IPS-20b (cell line): ENCODE data around the gene EHD4.

Experiments used
- H3K27ac ChIP-seq: one replicate; pipeline ENCODE4 v1.5.1; 2013; ENCODE audit warnings: low read length
- H3K27me3 ChIP-seq: 2 replicates; pipeline ENCODE4 v1.6.1; 2013; ENCODE audit warnings: mild to moderate bottlenecking, low read length, inconsistent platforms; ENCODE audit not compliant: insufficient read depth
- H3K36me3 ChIP-seq: 2 replicates; pipeline ENCODE4 v1.6.1; 2013; ENCODE audit warnings: low read depth, mild to moderate bottlenecking, inconsistent platforms, low read length, moderate library complexity; ENCODE audit not compliant: insufficient read depth
- H3K4me1 ChIP-seq: 2 replicates; pipeline ENCODE4 v1.6.1; 2013; ENCODE audit warnings: mild to moderate bottlenecking, control low read depth, inconsistent platforms, low read length, moderate library complexity; ENCODE audit not compliant: insufficient read depth
- H3K4me3 ChIP-seq: 2 replicates; pipeline ENCODE4 v1.5.1; 2013; ENCODE audit warnings: mild to moderate bottlenecking, low read length, inconsistent platforms
- H3K9ac ChIP-seq: 2 replicates; pipeline ENCODE4 v1.6.1; 2013; ENCODE audit warnings: low read depth, mild to moderate bottlenecking, inconsistent platforms, low read length, moderate library complexity
- H3K9me3 ChIP-seq: 2 replicates; pipeline ENCODE4 v1.6.1; 2013; ENCODE audit warnings: mild to moderate bottlenecking, low read depth, low read length, inconsistent platforms; ENCODE audit not compliant: insufficient read depth

Gene EHD4

GRCh38 chr15:41993472-41994170 lies 21.3 kb upstream of the EHD4 start:
- Histone ChIP-seq H3K36me3 (no peaks in the 10 kb centered on the region), H3K9ac (no peak overlapping the region), H3K4me1 (peaks cover 3% of the 10 kb centered on the region; the same call in 1 of the 2 replicates), H3K27me3 (no peaks in the 10 kb centered on the region), H3K4me3 (no peak overlapping the region), H3K27ac (no peak overlapping the region), H3K9me3 (no peaks in the 10 kb centered on the region)

DNA sequence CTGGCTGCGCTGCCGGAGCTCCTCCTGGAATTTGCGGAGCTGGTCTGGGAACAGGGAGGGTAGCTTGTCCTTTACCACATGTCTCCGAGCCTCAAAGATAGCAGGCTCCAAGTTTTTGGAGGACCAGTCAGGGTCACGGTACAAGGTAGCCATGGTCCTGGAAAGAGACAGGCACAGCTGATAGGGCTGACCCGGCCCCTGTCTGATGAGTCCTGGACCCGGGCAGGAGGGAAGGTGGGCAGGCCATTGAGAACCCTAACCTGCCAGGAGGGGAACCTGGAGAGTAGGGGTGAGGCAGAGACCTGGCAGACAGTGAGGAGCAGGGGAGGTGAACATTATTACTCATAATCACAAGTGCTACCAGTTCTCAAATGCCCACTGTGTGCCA lies 20.4 kb upstream of the EHD4 start:
- H3K4me1 ChIP-seq = peaks cover 3% of the 10 kb centered on the region; the same call in 1 of the 2 replicates
- H3K4me3 ChIP-seq = no peak overlapping the region
- H3K36me3 ChIP-seq = no peaks in the 10 kb centered on the region
- H3K27me3 ChIP-seq = no peaks in the 10 kb centered on the region
- H3K9me3 ChIP-seq = no peaks in the 10 kb centered on the region
- H3K9ac ChIP-seq = no peak overlapping the region
- no peak overlapping the region for H3K27ac ChIP-seq

GRCh38 chr15:41992151-41992802 lies 19.9 kb upstream of the EHD4 start:
- Histone ChIP-seq H3K36me3 (no peaks in the 10 kb centered on the region), H3K9me3 (no peaks in the 10 kb centered on the region), H3K27me3 (no peaks in the 10 kb centered on the region), H3K4me1 (peaks cover 3% of the 10 kb centered on the region; the same call in 1 of the 2 replicates), H3K27ac (no peak overlapping the region), H3K9ac (no peak overlapping the region), H3K4me3 (no peak overlapping the region)

DNA sequence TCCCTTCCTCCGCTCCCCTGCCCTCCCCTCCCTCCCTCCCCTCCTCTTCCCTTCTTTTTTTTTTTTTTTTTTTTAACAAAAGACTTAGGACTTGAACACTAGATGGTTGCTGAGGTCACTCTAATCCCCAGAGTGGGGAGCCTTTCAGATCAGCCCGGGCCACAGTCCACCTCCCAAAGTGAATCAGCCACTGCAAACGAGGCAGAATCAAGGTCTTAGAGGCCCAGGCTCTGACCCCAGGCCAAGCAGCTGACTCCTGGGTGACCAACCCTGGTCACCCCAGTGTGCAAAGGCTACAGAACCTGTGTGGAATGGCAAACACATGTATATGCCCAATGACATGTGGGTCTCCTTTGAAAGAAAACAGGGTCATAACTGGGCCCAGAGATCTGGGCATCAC lies 18.3 kb upstream of the EHD4 start:
- no peaks in the 10 kb centered on the region for H3K9me3 ChIP-seq
- H3K4me1 ChIP-seq = peaks cover 3% of the 10 kb centered on the region; the same call in 1 of the 2 replicates
- no peak overlapping the region for H3K9ac ChIP-seq
- H3K4me3 ChIP-seq = no peak overlapping the region
- H3K36me3 ChIP-seq = no peaks in the 10 kb centered on the region
- no peaks in the 10 kb centered on the region for H3K27me3 ChIP-seq
- no peak overlapping the region for H3K27ac ChIP-seq

GRCh38 chr15:41990243-41990605 lies 17.9 kb upstream of the EHD4 start:
- H3K27ac ChIP-seq = no peak overlapping the region
- peaks cover 3% of the 10 kb centered on the region; the same call in 1 of the 2 replicates for H3K4me1 ChIP-seq
- H3K9ac ChIP-seq = no peak overlapping the region

DNA sequence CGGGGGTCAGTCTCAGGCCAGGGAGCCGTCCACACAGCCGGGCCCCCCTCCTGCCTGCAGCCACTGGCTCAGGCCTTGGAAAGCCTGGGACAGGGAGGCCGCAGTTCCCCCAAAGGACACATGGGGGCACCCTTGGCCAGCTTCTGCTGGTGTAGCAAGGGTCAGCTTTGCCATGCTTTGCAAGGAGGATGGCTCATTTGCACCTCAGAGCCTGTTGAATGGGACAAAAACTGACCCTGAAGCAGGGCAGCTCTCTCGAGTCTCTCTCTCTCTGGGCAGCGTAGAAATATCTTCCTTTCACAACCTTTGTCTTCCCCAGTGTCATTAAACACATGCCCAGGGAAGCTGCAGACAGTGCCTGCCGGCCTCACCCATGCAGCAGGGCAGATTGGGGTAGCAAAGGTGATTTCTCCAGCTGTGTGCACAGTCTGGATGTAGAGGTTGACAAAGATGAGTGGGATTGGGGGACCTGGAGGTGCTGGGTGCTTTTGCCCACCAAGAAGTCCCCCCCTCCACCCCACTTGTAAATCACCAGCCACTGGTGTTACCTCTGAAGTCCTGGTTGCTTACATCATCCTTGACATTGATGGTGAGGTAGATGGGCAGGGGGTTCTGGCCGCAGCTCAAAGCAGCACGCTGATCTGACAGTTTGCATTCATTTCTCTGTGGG lies 17.4 kb upstream of the EHD4 start:
- no peak overlapping the region for H3K9ac ChIP-seq
- H3K27ac ChIP-seq = no peak overlapping the region
- H3K36me3 ChIP-seq = no peaks in the 10 kb centered on the region
- H3K9me3 ChIP-seq = no peaks in the 10 kb centered on the region
- H3K4me3 ChIP-seq = no peak overlapping the region
- no peaks in the 10 kb centered on the region for H3K27me3 ChIP-seq
- peaks cover 3% of the 10 kb centered on the region; the same call in 1 of the 2 replicates for H3K4me1 ChIP-seq

More at GRCh38 chr15:41990243-41990605, 17.9 kb upstream of the EHD4 start:
- Histone ChIP-seq H3K4me3 (no peak overlapping the region), H3K9me3 (no peaks in the 10 kb centered on the region), H3K36me3 (no peaks in the 10 kb centered on the region), H3K27me3 (no peaks in the 10 kb centered on the region)

GRCh38 chr15:41988896-41989572 lies 16.7 kb upstream of the EHD4 start:
- H3K9me3 ChIP-seq = no peaks in the 10 kb centered on the region
- no peaks in the 10 kb centered on the region for H3K36me3 ChIP-seq
- no peak overlapping the region for H3K27ac ChIP-seq
- no peak overlapping the region for H3K9ac ChIP-seq
- no peak overlapping the region for H3K4me3 ChIP-seq
- H3K4me1 ChIP-seq = peaks cover 3% of the 10 kb centered on the region; the same call in 1 of the 2 replicates
- H3K27me3 ChIP-seq = no peaks in the 10 kb centered on the region

- Histone ChIP-seq H3K4me1 (peaks cover 3% of the 10 kb centered on the region; the same call in 1 of the 2 replicates), H3K9me3 (no peaks in the 10 kb centered on the region), H3K27me3 (no peaks in the 10 kb centered on the region), H3K4me3 (no peak overlapping the region), H3K36me3 (no peaks in the 10 kb centered on the region), H3K9ac (no peak overlapping the region), H3K27ac (no peak overlapping the region)
Measured at GRCh38 chr15:41987925-41988275, 15.5 kb upstream of the EHD4 start.

GRCh38 chr15:41987246-41987924 lies 15.0 kb upstream of the EHD4 start:
- Histone ChIP-seq H3K9ac (no peak overlapping the region), H3K4me3 (no peak overlapping the region), H3K4me1 (peaks cover 3% of the 10 kb centered on the region; the same call in 1 of the 2 replicates), H3K36me3 (no peaks in the 10 kb centered on the region), H3K9me3 (no peaks in the 10 kb centered on the region), H3K27ac (no peak overlapping the region), H3K27me3 (no peaks in the 10 kb centered on the region)

DNA sequence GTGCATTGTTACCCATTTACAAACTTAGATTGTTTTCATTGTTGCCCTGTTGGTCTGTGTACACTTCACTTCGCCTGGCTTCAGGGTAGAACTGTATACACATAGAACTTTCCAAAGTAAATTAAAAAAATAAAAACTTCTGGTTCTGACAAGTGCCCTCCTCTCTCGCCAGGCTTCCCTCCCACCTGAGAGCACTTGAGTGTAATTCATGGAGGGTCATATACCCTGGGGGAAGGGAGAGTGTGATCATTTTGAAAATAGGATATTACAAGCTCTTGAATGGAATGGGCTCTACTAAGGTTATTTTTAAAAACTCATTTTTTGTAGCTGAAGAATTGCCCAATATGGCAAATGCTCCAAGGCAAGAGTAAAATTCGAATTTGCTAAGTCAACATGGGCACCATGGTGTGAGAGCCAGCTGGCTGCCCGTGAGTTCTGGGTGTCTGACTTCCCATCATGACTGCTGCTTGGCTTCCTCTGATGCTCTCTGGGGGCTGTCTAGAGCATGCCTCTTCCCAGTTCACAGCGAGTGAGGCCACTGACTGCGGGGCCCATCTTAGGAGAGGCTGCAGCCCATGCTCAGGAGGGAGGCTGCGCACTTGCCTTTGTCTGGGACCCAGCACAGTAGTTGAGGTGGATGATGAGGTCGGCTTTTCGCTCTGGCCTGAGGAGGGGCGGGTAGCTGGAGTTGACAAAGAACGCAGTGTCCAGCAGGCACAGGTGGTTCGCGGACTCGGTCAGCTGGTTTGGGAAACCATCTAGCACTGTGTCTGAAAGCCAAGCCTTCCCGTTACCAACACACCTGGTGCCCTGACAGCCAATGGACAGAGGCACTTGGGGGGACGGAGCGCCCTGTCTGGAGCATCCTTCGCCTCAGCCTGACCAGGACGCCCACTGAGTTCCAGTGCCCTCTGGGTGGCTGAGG lies 13.1 kb upstream of the EHD4 start:
- Histone ChIP-seq H3K36me3 (no peaks in the 10 kb centered on the region), H3K4me1 (peaks cover 3% of the 10 kb centered on the region), H3K9me3 (no peaks in the 10 kb centered on the region), H3K27ac (no peak overlapping the region), H3K4me3 (no peak overlapping the region), H3K27me3 (no peaks in the 10 kb centered on the region), H3K9ac (no peak overlapping the region)
